Activated CD8-positive, alpha-beta T cell treated with anti-CD3 and anti-CD28 coated beads for 36 hours (primary cell): ENCODE data around the gene MEIKIN. TPM values are rescaled to one million over a fixed set of nuclear protein-coding genes. Genes with fewer than 3 reads are reported as not detected.
"Not testable (repeated sequence)": the region's sequence is repeated elsewhere in the genome, so short reads cannot be mapped to it uniquely, and the experiment has no call there.

Experiments
- ATAC-seq: fragments of 200-7000 bp; cut with Tn5 transposase; one replicate; pipeline ENCODE4 v1.10.0; 2021; ENCODE audit warnings: mild to moderate bottlenecking, moderate library complexity
- CTCF ChIA-PET: fragments of 350-600 bp; sonication (Branson Sonifier 250); formaldehyde crosslinking; loops from one replicate; lab custom pipeline; 2021; ENCODE audit warnings: antibody characterized with exemption; lab: Charles Lee
- POLR2A ChIA-PET: fragments of 350-600 bp; sonication (Branson Sonifier 250); formaldehyde crosslinking; loops from one replicate; lab custom pipeline; 2021; ENCODE audit warnings: antibody characterized with exemption; lab: Charles Lee
- DNase-seq: peaks from one replicate; pipeline ENCODE4 v3.0.0-alpha.2; 2020
- H3K27ac Mint-ChIP-seq: one replicate; pipeline ENCODE4 v1.8.0; 2021; ENCODE audit warnings: mild to moderate bottlenecking, mixed read lengths
- H3K27me3 Mint-ChIP-seq: one replicate; pipeline ENCODE4 v1.8.0; 2021; ENCODE audit warnings: mixed read lengths
- H3K36me3 Mint-ChIP-seq: one replicate; pipeline ENCODE4 v1.8.0; 2021; ENCODE audit warnings: low read depth, mixed read lengths
- H3K4me1 Mint-ChIP-seq: one replicate; pipeline ENCODE4 v1.8.0; 2021; ENCODE audit warnings: low read depth, mixed read lengths
- H3K4me3 Mint-ChIP-seq: one replicate; pipeline ENCODE4 v1.8.0; 2021; ENCODE audit warnings: mild to moderate bottlenecking, moderate library complexity, mixed read lengths
- H3K9me3 Mint-ChIP-seq: one replicate; pipeline ENCODE4 v1.8.0; 2021; ENCODE audit warnings: mixed read lengths
- CTCF ChIP-seq: fragments of 200-600 bp; IDR thresholded peaks from one replicate; pipeline ENCODE4 v1.8.0; 2022; ENCODE audit warnings: antibody characterized with exemption, mild to moderate bottlenecking
- intact Hi-C: fragments of 100-400 bp; cut with micrococcal nuclease; formaldehyde crosslinking; loops from one replicate; pipeline ENCODE4 v1.10.0; 2022
- total RNA-seq, 2 experiments: library from RNA; stranded (reverse); gene quantifications; one replicate each; pipeline ENCODE4 v1.2.3, GENCODE V29; 2021

The MEIKIN gene
- total RNA-seq, 2 experiments from 2014 or later, result not detected

DNA sequence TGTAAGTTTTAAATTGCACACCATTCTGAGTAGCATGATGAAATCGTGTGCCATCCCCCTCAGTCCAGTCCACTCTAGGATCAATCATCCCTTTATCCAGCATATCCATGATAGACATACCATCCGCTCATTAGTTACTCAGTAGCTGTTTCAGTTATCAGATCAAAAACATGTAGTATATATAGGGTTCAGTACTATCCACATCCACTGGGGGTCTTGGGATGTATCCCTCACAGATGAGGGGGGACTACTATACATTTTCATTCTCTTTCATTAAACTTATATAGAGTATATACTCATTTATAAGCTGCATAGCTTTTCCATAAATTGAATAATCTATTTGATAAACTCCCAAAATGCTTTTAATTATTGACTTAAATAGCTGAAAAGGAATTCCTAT, 67.6 kb downstream of the MEIKIN start:
- H3K4me1 Mint-ChIP-seq, result no peaks in the 10 kb centered on the region
- DNase-seq (no peak), ATAC-seq (no peak)
- CTCF ChIA-PET, result interaction anchor here (1.2 to 1.3 kb wide), 3 partner anchors 22 to 130 kb away, joined by 3 to 4 read pairs (median 3); no protein-coding TSS in a partner anchor
- no peak overlapping the region for H3K4me3 Mint-ChIP-seq
- peaks cover 3% of the 10 kb centered on the region for H3K9me3 Mint-ChIP-seq
- intact Hi-C loops, result no loop called here
- H3K27me3 Mint-ChIP-seq, result no peaks in the 10 kb centered on the region
- H3K27ac Mint-ChIP-seq, result no peak overlapping the region
- POLR2A ChIA-PET, result interaction anchor here (0.6 kb wide), 1 partner anchor 194 kb away, joined by 4 read pairs; no protein-coding TSS in a partner anchor
- no peak for TF ChIP-seq CTCF
- H3K36me3 Mint-ChIP-seq, result no peaks in the 10 kb centered on the region

DNA sequence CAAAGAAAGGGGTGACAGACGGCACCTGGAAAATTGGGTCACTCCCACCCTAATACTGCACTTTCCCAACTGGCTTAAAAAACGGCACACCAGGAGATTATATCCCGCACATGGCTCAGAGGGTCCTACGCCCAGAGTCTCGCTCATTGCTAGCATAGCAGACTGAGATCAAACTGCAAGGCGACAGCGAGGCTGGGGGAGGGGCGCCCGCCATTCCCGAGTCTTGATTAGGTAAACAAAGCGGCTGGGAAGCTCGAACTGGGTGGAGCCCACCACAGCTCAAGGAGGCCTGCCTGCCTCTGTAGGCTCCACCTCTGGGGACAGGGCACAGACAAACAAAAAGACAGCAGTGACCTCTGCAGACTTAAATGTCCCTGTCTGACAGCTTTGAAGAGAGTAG, 74.2 kb downstream of the MEIKIN start:
- H3K4me3 Mint-ChIP-seq, H3K36me3 Mint-ChIP-seq, H3K27ac Mint-ChIP-seq, POLR2A ChIA-PET, DNase-seq, H3K4me1 Mint-ChIP-seq, H3K27me3 Mint-ChIP-seq, intact Hi-C loops, ATAC-seq, CTCF ChIA-PET: not testable (repeated sequence)
- H3K9me3 Mint-ChIP-seq, result peaks cover 25% of the 10 kb centered on the region

- ChIA-PET CTCF (no interaction called here), POLR2A (no interaction called here)
- H3K4me1 Mint-ChIP-seq, result no peaks in the 10 kb centered on the region
- ATAC-seq, result no peak
- peaks cover 44% of the 10 kb centered on the region for H3K9me3 Mint-ChIP-seq
- no peak overlapping the region for H3K27ac Mint-ChIP-seq
- peaks cover 7% of the 10 kb centered on the region for H3K36me3 Mint-ChIP-seq
- intact Hi-C loops, result no loop called here
- DNase-seq, result no peak
- H3K4me3 Mint-ChIP-seq, result no peak overlapping the region
- no peak for TF ChIP-seq CTCF
- H3K27me3 Mint-ChIP-seq, result peaks cover 1% of the 10 kb centered on the region
These were observed 77.9 kb downstream of the MEIKIN start for GRCh38 chr5:131867524-131867923.

DNA sequence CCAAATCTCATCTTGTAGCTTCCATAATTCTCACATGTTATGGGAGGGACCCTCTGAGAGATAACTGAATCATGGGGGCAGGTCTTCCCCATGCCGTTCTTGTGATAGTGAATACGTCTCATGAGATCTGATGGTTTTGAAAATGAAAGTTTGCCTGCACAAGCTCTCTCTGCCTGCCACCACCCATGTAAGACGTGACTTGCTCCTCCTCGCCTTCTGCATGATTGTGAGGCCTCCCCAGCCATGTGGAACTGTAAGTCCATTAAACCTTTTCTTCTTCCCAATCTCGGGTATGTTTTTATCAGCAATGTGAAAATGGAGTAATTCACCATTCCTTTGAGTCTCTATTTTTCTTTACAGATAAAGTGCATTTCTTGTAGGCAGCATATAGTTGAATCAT, 81.8 kb downstream of the MEIKIN start:
- POLR2A ChIA-PET, result no interaction called here
- Mint-ChIP-seq H3K4me1 (no peaks in the 10 kb centered on the region), H3K9me3 (peaks cover 32% of the 10 kb centered on the region), H3K27ac (no peak overlapping the region), H3K4me3 (no peak overlapping the region), H3K36me3 (peaks cover 7% of the 10 kb centered on the region), H3K27me3 (no peaks in the 10 kb centered on the region)
- CTCF ChIA-PET, result no interaction called here
- no peak for TF ChIP-seq CTCF
- DNase-seq (no peak), ATAC-seq (no peak)
- intact Hi-C loops, result no loop called here

GRCh38 chr5:131857388-131857787, 88.1 kb downstream of the MEIKIN start:
- Mint-ChIP-seq H3K4me1 (peaks cover 14% of the 10 kb centered on the region), H3K36me3 (no peaks in the 10 kb centered on the region)
- POLR2A ChIA-PET, result no interaction called here

More at GRCh38 chr5:131857388-131857787, 88.1 kb downstream of the MEIKIN start:
- TF ChIP-seq CTCF, result no peak
- no peak for ATAC-seq
- H3K4me3 Mint-ChIP-seq, result no peak overlapping the region
- no peak overlapping the region for H3K27ac Mint-ChIP-seq
- H3K9me3 Mint-ChIP-seq, result no peaks in the 10 kb centered on the region
- no peaks in the 10 kb centered on the region for H3K27me3 Mint-ChIP-seq
- no peak for DNase-seq
- CTCF ChIA-PET, result interaction anchor here (1.4 to 2.1 kb wide), 2 partner anchors 206 to 268 kb away, joined by 3 to 6 read pairs; no protein-coding TSS in a partner anchor
- intact Hi-C loops, result no loop called here
